HCT116 (cell line): ENCODE measurements around the gene FAM53B. TPM values are rescaled to one million over a fixed set of nuclear protein-coding genes. Genes with fewer than 3 reads are reported as not detected.

Experiments used
- ATAC-seq: fragments of 200-7000 bp; cut with Tn5 transposase; 2 replicates; pipeline ENCODE4 v1.9.1; 2020; ENCODE audit warnings: mild to moderate bottlenecking, moderate library complexity
- BruUV-seq: library from RNA; stranded (reverse); fragments of 400-500 nt; replicated peaks from 2 replicates; lab custom pipeline; 2021; lab: Mats Ljungman, UMichigan
- CTCF ChIA-PET: fragments of 300-600 bp; sonication (Branson Sonifier 250); formaldehyde crosslinking; loops from one replicate; lab custom pipeline; 2021; ENCODE audit warnings: antibody characterized with exemption; lab: Charles Lee
- POLR2A ChIA-PET: fragments of 300-600, 350-600 bp; sonication (Branson Sonifier 250); formaldehyde crosslinking; loops from one replicate; lab custom pipeline; 2021; ENCODE audit warnings: antibody characterized with exemption; lab: Charles Lee
- RAD21 ChIA-PET, 2 experiments: fragments of 300-600 bp; sonication (Branson Sonifier 250); formaldehyde crosslinking; loops; one replicate each; lab custom pipeline; 2023; ENCODE audit warnings: low total read pairs in 2 of 2; ENCODE audit not compliant: uncharacterized antibody in 2 of 2, unreplicated experiment in 2 of 2, low non-redundant PET in 1 of 2; lab: Charles Lee
- DNase-seq: peaks from one replicate; pipeline ENCODE4 v3.0.0-alpha.2; 2010; ENCODE audit warnings: low read depth, low spot score
- H2AFZ ChIP-seq: fragments of 200-600 bp; shearing (Covaris generic), sonication (generic); 2 replicates; pipeline ENCODE4 v1.6.1; 2017; ENCODE audit warnings: low read depth, mixed run types, mixed read lengths, antibody characterized with exemption, low read length; ENCODE audit not compliant: poor library complexity, severe bottlenecking
- H3K27ac ChIP-seq: 2 replicates; pipeline ENCODE4 v1.5.1; 2012; ENCODE audit warnings: low read depth, low read length
- H3K27me3 ChIP-seq: fragments of 200-600 bp; sonication (generic); 2 replicates; pipeline ENCODE4 v1.6.1; 2016; ENCODE audit warnings: mixed run types, low read length, mixed read lengths; ENCODE audit not compliant: insufficient read depth
- H3K36me3 ChIP-seq, 2 experiments: fragments of 200-500 bp in 1 of 2; fragments of 200-600 bp in 1 of 2; sonication (Bioruptor generic) in 1 of 2; sonication (generic) in 1 of 2; 2 replicates each; pipeline versions ENCODE4 v1.5.1 to v1.6.1; 2014 to 2016; ENCODE audit warnings: low read length in 2 of 2, inconsistent platforms in 1 of 2, mixed read lengths in 1 of 2, mixed run types in 1 of 2; ENCODE audit not compliant: insufficient read depth in 2 of 2, control insufficient read depth in 1 of 2
- H3K4me1 ChIP-seq, 2 experiments: fragments of 200-600 bp in 1 of 2; sonication (generic) in 1 of 2; 2 replicates each; pipeline versions ENCODE4 v1.5.1 to v1.6.1; 2012 to 2017; ENCODE audit warnings: low read length in 2 of 2, inconsistent platforms in 1 of 2, mild to moderate bottlenecking in 1 of 2, mixed read lengths in 1 of 2, mixed run types in 1 of 2, moderate library complexity in 1 of 2; ENCODE audit not compliant: insufficient read depth in 2 of 2, control insufficient read depth in 1 of 2
- H3K4me2 ChIP-seq: fragments of 200-600 bp; sonication (generic); 2 replicates; pipeline ENCODE4 v1.6.1; 2017; ENCODE audit warnings: mixed run types, low read length, mixed read lengths
- H3K4me3 ChIP-seq, 2 experiments: fragments of 200-600 bp in 1 of 2; sonication (generic) in 1 of 2; replicated peaks in 1 of 2; 2 replicates each; pipeline ENCODE4 v1.5.1; 2011 to 2016; ENCODE audit warnings: low read length in 2 of 2, control low read depth in 1 of 2, low read depth in 1 of 2, mild to moderate bottlenecking in 1 of 2, mixed read lengths in 1 of 2, mixed run types in 1 of 2
- H3K79me2 ChIP-seq: fragments of 200-600 bp; sonication (generic); 2 replicates; pipeline ENCODE4 v1.6.1; 2017; ENCODE audit warnings: mild to moderate bottlenecking, mixed run types, low read length, moderate library complexity, mixed read lengths; ENCODE audit not compliant: insufficient read depth
- H3K9ac ChIP-seq: fragments of 200-600 bp; sonication (generic); 2 replicates; pipeline ENCODE4 v1.6.1; 2016; ENCODE audit warnings: low read length, mixed read lengths
- H3K9me2 ChIP-seq: fragments of 200-600 bp; sonication (generic), shearing (Covaris generic); 2 replicates; pipeline ENCODE4 v1.6.1; 2017; ENCODE audit warnings: mixed run types, mild to moderate bottlenecking, moderate library complexity; ENCODE audit not compliant: insufficient read depth
- H3K9me3 ChIP-seq, 2 experiments: fragments of 200-500 bp in 1 of 2; fragments of 200-600 bp in 1 of 2; sonication (Bioruptor generic) in 1 of 2; sonication (generic) in 1 of 2; 2 replicates each; pipeline ENCODE4 v1.6.1; 2014 to 2017; ENCODE audit warnings: low read length in 2 of 2, mixed read lengths in 2 of 2, inconsistent platforms in 1 of 2, low read depth in 1 of 2, mild to moderate bottlenecking in 1 of 2, mixed run types in 1 of 2, moderate library complexity in 1 of 2; ENCODE audit not compliant: control insufficient read depth in 1 of 2, insufficient read depth in 1 of 2
- H4K20me1 ChIP-seq: fragments of 200-600 bp; sonication (generic), shearing (Covaris generic); 2 replicates; pipeline ENCODE4 v1.6.1; 2017; ENCODE audit warnings: mixed run types, mild to moderate bottlenecking, moderate library complexity; ENCODE audit not compliant: insufficient read depth
- ATF3 ChIP-seq: IDR thresholded peaks from 2 replicates; pipeline ENCODE4 v1.6.1; 2012
- ELF1 ChIP-seq: IDR thresholded peaks from 2 replicates; pipeline ENCODE4 v1.6.1; 2012; ENCODE audit warnings: low read depth, borderline replicate concordance
- EZH2 ChIP-seq: fragments of 200-600 bp; sonication (generic); IDR thresholded peaks from 2 replicates; pipeline ENCODE4 v1.6.1; 2017; ENCODE audit warnings: antibody characterized with exemption, mixed run types
- FOSL1 ChIP-seq: IDR thresholded peaks from 2 replicates; pipeline ENCODE4 v1.6.1; 2012; ENCODE audit warnings: low read depth
- JUND ChIP-seq: IDR thresholded peaks from 2 replicates; pipeline ENCODE4 v1.6.1; 2012
- POLR2A ChIP-seq: IDR thresholded peaks from 2 replicates; pipeline ENCODE4 v1.7.0; 2011; ENCODE audit warnings: borderline replicate concordance; ENCODE audit not compliant: insufficient read depth, insufficient read length; ENCODE audit errors: extremely low read depth
- RAD21 ChIP-seq: IDR thresholded peaks from 2 replicates; pipeline ENCODE4 v1.6.1; 2012; ENCODE audit warnings: low read depth, mild to moderate bottlenecking
- REST ChIP-seq: IDR thresholded peaks from 2 replicates; pipeline ENCODE4 v1.6.1; 2012; ENCODE audit warnings: low read depth
- SP1 ChIP-seq: IDR thresholded peaks from 2 replicates; pipeline ENCODE4 v1.6.1; 2012; ENCODE audit warnings: low read depth
- TCF7L2 ChIP-seq: IDR thresholded peaks from 2 replicates; pipeline ENCODE4 v1.7.0; 2011; ENCODE audit warnings: borderline replicate concordance, inconsistent platforms; ENCODE audit not compliant: insufficient read depth, insufficient read length; ENCODE audit errors: extremely low read depth
- ZNF274 ChIP-seq: fragments of 200-500 bp; sonication (Bioruptor generic); IDR thresholded peaks from 2 replicates; pipeline ENCODE4 v1.6.1; 2014; ENCODE audit warnings: mild to moderate bottlenecking, low read depth, low read length, inconsistent platforms
- intact Hi-C: fragments of 100-400 bp; cut with micrococcal nuclease; formaldehyde crosslinking; loops from 2 replicates; pipeline ENCODE4 v1.10.0; 2022
- total RNA-seq: library from RNA; stranded (reverse); gene quantifications from one replicate; pipeline ENCODE4 v1.2.1, GENCODE V29; 2021; ENCODE audit not compliant: unreplicated experiment
- TF ChIP-seq, protein P1 (sequence below): IDR thresholded peaks from 2 replicates; pipeline ENCODE4 v1.6.1; 2011; ENCODE audit warnings: mild to moderate bottlenecking, low read length, moderate library complexity; ENCODE audit not compliant: insufficient replicate concordance; ENCODE audit errors: extremely low read depth
- TF ChIP-seq, protein P2 (sequence below): IDR thresholded peaks from 2 replicates; pipeline ENCODE4 v1.6.1; 2012

The FAM53B gene
- total RNA-seq, 1 experiment from 2014 or later = 19.6 TPM

- Histone ChIP-seq H3K4me1 (peaks cover 17 to 24% of the 10 kb centered on the region in 2 experiments; a peak in 3 of 4 replicates), H3K4me2 (no peak overlapping the region), H3K4me3 (no peak overlapping the region), H3K9me3 (no peaks in the 10 kb centered on the region), H3K79me2 (no peaks in the 10 kb centered on the region), H3K36me3 (peaks cover 0 to 4% of the 10 kb centered on the region in 2 experiments; a peak in 1 of 4 replicates), H3K9ac (no peak overlapping the region), H2AFZ (no peak overlapping the region), H4K20me1 (no peaks in the 10 kb centered on the region), H3K27ac (no peak overlapping the region), H3K27me3 (no peaks in the 10 kb centered on the region), H3K9me2 (no peaks in the 10 kb centered on the region)
- ATAC-seq (no peak), DNase-seq (no peak)
- BruUV-seq = no TSS peak
- CTCF ChIA-PET = interaction anchor here (1.2 to 1.9 kb wide), 2 partner anchors 34 to 38 kb away, joined by 3 to 7 read pairs; no protein-coding TSS in a partner anchor
- TF ChIP-seq FOSL1 = no peak
- TF ChIP-seq ELF1 = no peak
- no peak for TF ChIP-seq ATF3
- TF ChIP-seq, protein P1, sequence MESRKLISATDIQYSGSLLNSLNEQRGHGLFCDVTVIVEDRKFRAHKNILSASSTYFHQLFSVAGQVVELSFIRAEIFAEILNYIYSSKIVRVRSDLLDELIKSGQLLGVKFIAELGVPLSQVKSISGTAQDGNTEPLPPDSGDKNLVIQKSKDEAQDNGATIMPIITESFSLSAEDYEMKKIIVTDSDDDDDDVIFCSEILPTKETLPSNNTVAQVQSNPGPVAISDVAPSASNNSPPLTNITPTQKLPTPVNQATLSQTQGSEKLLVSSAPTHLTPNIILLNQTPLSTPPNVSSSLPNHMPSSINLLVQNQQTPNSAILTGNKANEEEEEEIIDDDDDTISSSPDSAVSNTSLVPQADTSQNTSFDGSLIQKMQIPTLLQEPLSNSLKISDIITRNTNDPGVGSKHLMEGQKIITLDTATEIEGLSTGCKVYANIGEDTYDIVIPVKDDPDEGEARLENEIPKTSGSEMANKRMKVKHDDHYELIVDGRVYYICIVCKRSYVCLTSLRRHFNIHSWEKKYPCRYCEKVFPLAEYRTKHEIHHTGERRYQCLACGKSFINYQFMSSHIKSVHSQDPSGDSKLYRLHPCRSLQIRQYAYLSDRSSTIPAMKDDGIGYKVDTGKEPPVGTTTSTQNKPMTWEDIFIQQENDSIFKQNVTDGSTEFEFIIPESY = no peak
- no peak for TF ChIP-seq EZH2
- no peak for TF ChIP-seq RAD21
- RAD21 ChIA-PET = no interaction called here
- intact Hi-C loops = no loop called here
- POLR2A ChIA-PET = no interaction called here
Measured at GRCh38 chr10:124707551-124707950, 36.6 kb downstream of the FAM53B start.

DNA sequence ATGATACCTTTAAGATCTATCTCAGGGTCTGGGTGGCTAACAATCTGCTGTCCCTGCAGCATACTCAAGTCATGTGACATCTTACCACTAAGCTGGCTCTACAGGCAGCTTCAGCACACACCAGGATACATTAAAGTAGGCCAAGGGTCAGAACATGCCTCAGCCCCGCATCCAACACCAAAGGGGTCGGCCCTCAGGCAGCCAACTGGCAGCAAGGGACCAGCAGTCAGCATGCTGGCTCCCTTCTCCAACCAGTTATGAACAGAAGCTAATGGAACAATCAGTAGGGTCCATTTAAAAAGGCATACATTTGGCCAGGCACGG is 37.1 kb downstream of the FAM53B start:
- ChIA-PET RAD21 (no interaction called here), CTCF (interaction anchor here (1.2 kb wide), 2 partner anchors 38 to 121 kb away, joined by 3 read pairs; no protein-coding TSS in a partner anchor)
- H3K9ac ChIP-seq = no peak overlapping the region
- TF ChIP-seq ZNF274 = no peak
- no peak for TF ChIP-seq REST
- TF ChIP-seq JUND = no peak
- no peak for TF ChIP-seq FOSL1
- TF ChIP-seq, protein P2, sequence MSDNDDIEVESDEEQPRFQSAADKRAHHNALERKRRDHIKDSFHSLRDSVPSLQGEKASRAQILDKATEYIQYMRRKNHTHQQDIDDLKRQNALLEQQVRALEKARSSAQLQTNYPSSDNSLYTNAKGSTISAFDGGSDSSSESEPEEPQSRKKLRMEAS = no peak
- no peak for TF ChIP-seq POLR2A
- TF ChIP-seq RAD21 = no peak
- TF ChIP-seq EZH2 = no peak
- TF ChIP-seq TCF7L2 = no peak
- no peak for TF ChIP-seq SP1

More for the DNA sequence above, 37.1 kb downstream of the FAM53B start:
- no peak for DNase-seq
- H3K27ac ChIP-seq = no peak overlapping the region
- H3K27me3 ChIP-seq = no peaks in the 10 kb centered on the region
- POLR2A ChIA-PET = no interaction called here
- ATAC-seq = no peak
- no TSS peak for BruUV-seq
- peaks cover 17 to 24% of the 10 kb centered on the region in 2 experiments; a peak in 3 of 4 replicates for H3K4me1 ChIP-seq
- peaks cover 0 to 4% of the 10 kb centered on the region in 2 experiments; a peak in 1 of 4 replicates for H3K36me3 ChIP-seq
- no peaks in the 10 kb centered on the region for H3K9me3 ChIP-seq
- H2AFZ ChIP-seq = no peak overlapping the region
- no peaks in the 10 kb centered on the region for H3K9me2 ChIP-seq
- intact Hi-C loops = no loop called here
- H3K4me3 ChIP-seq = no peak overlapping the region
- H3K4me2 ChIP-seq = no peak overlapping the region
- no peaks in the 10 kb centered on the region for H3K79me2 ChIP-seq
- no peaks in the 10 kb centered on the region for H4K20me1 ChIP-seq
